PC-3 (cell line): Measurements from ENCODE around the gene TRIM38. TPM values are rescaled to one million over a fixed set of nuclear protein-coding genes. Genes with fewer than 3 reads are reported as not detected.

ENCODE experiments used
- ATAC-seq: fragments of 200-7000 bp; cut with Tn5 transposase; 2 replicates; pipeline ENCODE4 v1.9.1; 2020; ENCODE audit warnings: mild to moderate bottlenecking, moderate library complexity
- BruUV-seq: library from RNA; stranded (reverse); fragments of 400-500 nt; replicated peaks from 2 replicates; lab custom pipeline; 2021; lab: Mats Ljungman, UMichigan
- CTCF ChIA-PET: fragments of 300-600 bp; sonication (Branson Sonifier 250); formaldehyde crosslinking; loops from one replicate; lab custom pipeline; 2022; ENCODE audit warnings: antibody characterized with exemption; lab: Charles Lee
- POLR2A ChIA-PET: fragments of 300-600 bp; sonication (Branson Sonifier 250); formaldehyde crosslinking; loops from one replicate; lab custom pipeline; 2022; ENCODE audit warnings: antibody characterized with exemption; ENCODE audit not compliant: unreplicated experiment; lab: Charles Lee
- DNase-seq: peaks from one replicate; pipeline ENCODE4 v3.0.0-alpha.2; 2015
- H2AFZ ChIP-seq: fragments of 300-600 bp; sonication (generic); 2 replicates; pipeline ENCODE4 v1.6.0; 2016; ENCODE audit warnings: antibody characterized with exemption, low read length
- H3F3A ChIP-seq: fragments of 300-600 bp; sonication (generic); one replicate; pipeline ENCODE4 v1.6.0; 2017; ENCODE audit warnings: antibody characterized with exemption, low read length, control low read depth, mild to moderate bottlenecking; ENCODE audit not compliant: unreplicated experiment
- H3K27ac ChIP-seq: fragments of 300-600 bp; sonication (generic); 2 replicates; pipeline ENCODE4 v1.5.1; 2016; ENCODE audit warnings: mild to moderate bottlenecking, low read length
- H3K27me3 ChIP-seq: fragments of 300-600 bp; sonication (generic); 2 replicates; pipeline ENCODE4 v1.6.1; 2016; ENCODE audit warnings: low read length, mixed read lengths
- H3K36me3 ChIP-seq: fragments of 300-600 bp; sonication (generic); 2 replicates; pipeline ENCODE4 v1.6.1; 2016; ENCODE audit warnings: low read depth, mixed run types, low read length, mixed read lengths
- H3K4me1 ChIP-seq: fragments of 300-600 bp; sonication (generic); 2 replicates; pipeline ENCODE4 v1.5.1; 2016; ENCODE audit warnings: low read length; ENCODE audit not compliant: insufficient read depth
- H3K4me2 ChIP-seq: fragments of 300-600 bp; sonication (generic); 2 replicates; pipeline ENCODE4 v1.6.0; 2016; ENCODE audit warnings: low read length
- H3K4me3 ChIP-seq: fragments of 300-600 bp; sonication (generic); 2 replicates; pipeline ENCODE4 v1.5.1; 2016; ENCODE audit warnings: mild to moderate bottlenecking, low read length, mixed read lengths
- H3K79me2 ChIP-seq: fragments of 300-600 bp; sonication (generic); 2 replicates; pipeline ENCODE4 v1.6.1; 2017; ENCODE audit warnings: low read length, mixed read lengths
- H3K9ac ChIP-seq: fragments of 300-600 bp; sonication (generic); 2 replicates; pipeline ENCODE4 v1.6.0; 2016; ENCODE audit warnings: mild to moderate bottlenecking, low read length
- H3K9me2 ChIP-seq: fragments of 300-600 bp; sonication (generic); replicated peaks from 2 replicates; pipeline ENCODE4 v1.6.1; 2016; ENCODE audit warnings: mixed run types, low read length, mixed read lengths
- H3K9me3 ChIP-seq: fragments of 300-600 bp; sonication (generic); 2 replicates; pipeline ENCODE4 v1.6.1; 2016; ENCODE audit warnings: low read length, mixed read lengths
- H4K20me1 ChIP-seq: fragments of 300-600 bp; sonication (generic); 2 replicates; pipeline ENCODE4 v1.6.1; 2016; ENCODE audit warnings: low read length, mixed read lengths
- EZH2 ChIP-seq: fragments of 300-600 bp; sonication (generic); IDR thresholded peaks from one replicate; pipeline ENCODE4 v1.6.1; 2017; ENCODE audit warnings: antibody characterized with exemption, mild to moderate bottlenecking, low read length; ENCODE audit not compliant: unreplicated experiment
- EZH2phosphoT487 ChIP-seq: fragments of 300-600 bp; sonication (generic); IDR thresholded peaks from 2 replicates; pipeline ENCODE4 v1.6.1; 2018; ENCODE audit warnings: mild to moderate bottlenecking, antibody characterized with exemption, low read length, borderline replicate concordance
- intact Hi-C: fragments of 100-400 bp; cut with micrococcal nuclease; formaldehyde crosslinking; loops from 2 replicates; pipeline ENCODE4 v1.9.0; 2023
- total RNA-seq: library from RNA; depleted of rRNA; stranded (reverse); fragments of >200 nt; gene quantifications from 2 replicates; pipeline ENCODE4 v1.2.3, GENCODE V29; 2014
- TF ChIP-seq, protein P1 (sequence below): fragments of 300-600 bp; sonication (generic); conservative IDR thresholded peaks from 2 replicates; pipeline ENCODE4 v1.5.1; 2017; ENCODE audit warnings: antibody characterized with exemption, low read depth, mild to moderate bottlenecking, low read length

TRIM38 gene
- total RNA-seq, 1 experiment from 2014 or later, result 5.6 TPM

DNA sequence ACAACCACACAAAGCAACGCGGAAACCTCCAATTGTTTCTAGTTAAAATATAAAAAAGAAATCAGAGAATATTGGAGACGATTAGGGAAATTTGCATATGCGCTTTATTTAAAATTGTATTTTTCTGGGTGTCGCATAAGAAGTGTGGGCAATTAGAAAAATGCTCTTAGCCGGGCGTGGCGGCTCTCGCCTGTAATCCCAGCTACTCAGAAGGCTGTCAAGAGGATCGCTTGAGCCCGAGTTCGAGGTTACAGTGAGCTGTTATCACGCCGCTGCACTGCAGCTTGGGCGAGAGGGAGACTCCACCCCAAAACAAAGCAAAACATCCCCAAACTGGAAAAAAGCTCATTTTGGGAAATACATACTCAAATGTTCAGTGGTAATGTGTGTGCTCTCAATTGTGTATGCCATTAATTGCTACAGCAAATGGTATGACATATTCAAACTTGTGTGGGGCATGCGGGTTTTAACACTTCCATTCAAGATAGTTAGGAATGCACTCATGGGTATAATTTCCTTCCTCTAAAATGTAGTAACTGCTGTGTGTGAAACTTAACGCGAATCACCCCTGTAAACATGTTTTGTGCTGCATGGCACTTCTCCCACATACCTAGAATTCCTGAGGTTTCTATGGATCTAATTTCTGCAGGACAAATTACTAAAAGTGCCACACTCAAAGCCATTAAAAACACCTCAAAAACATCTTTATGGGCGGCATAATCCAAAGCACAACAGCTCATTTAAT, 69.9 kb downstream of the TRIM38 start:
- Histone ChIP-seq H3K9me3 (no peaks in the 10 kb centered on the region), H4K20me1 (no peaks in the 10 kb centered on the region; the same call in 1 of the 2 replicates), H3K36me3 (no peaks in the 10 kb centered on the region), H3K27ac (peak overlapping the region; percentile 82), H3K9me2 (no peaks in the 10 kb centered on the region), H3K4me3 (peak overlapping the region; percentile 83), H3F3A (no peaks in the 10 kb centered on the region), H3K27me3 (no peaks in the 10 kb centered on the region), H3K4me1 (peaks cover 38% of the 10 kb centered on the region), H3K4me2 (peak overlapping the region; percentile 94), H3K79me2 (no peaks in the 10 kb centered on the region; the same call in 1 of the 2 replicates), H3K9ac (peak overlapping the region; percentile 82), H2AFZ (peak overlapping the region; percentile 31)
- DNase-seq, result peak; percentile 52
- ChIA-PET CTCF (no interaction called here), POLR2A (interaction anchor here (0.6 to 3.9 kb wide), 12 partner anchors 11 to 1806 kb away, joined by 3 to 72 read pairs (median 5); a partner anchor contains a TSS)
- peak; percentile 5 for ATAC-seq
- no TSS peak for BruUV-seq
- TF ChIP-seq EZH2 (no peak), EZH2phosphoT487 (no peak)
- TF ChIP-seq, protein P1, sequence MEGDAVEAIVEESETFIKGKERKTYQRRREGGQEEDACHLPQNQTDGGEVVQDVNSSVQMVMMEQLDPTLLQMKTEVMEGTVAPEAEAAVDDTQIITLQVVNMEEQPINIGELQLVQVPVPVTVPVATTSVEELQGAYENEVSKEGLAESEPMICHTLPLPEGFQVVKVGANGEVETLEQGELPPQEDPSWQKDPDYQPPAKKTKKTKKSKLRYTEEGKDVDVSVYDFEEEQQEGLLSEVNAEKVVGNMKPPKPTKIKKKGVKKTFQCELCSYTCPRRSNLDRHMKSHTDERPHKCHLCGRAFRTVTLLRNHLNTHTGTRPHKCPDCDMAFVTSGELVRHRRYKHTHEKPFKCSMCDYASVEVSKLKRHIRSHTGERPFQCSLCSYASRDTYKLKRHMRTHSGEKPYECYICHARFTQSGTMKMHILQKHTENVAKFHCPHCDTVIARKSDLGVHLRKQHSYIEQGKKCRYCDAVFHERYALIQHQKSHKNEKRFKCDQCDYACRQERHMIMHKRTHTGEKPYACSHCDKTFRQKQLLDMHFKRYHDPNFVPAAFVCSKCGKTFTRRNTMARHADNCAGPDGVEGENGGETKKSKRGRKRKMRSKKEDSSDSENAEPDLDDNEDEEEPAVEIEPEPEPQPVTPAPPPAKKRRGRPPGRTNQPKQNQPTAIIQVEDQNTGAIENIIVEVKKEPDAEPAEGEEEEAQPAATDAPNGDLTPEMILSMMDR, result no peak
- intact Hi-C loops, result loop anchor here (1.0 to 5.0 kb wide), 8 partner anchors 11 to 1776 kb away; a partner anchor contains a TSS

DNA sequence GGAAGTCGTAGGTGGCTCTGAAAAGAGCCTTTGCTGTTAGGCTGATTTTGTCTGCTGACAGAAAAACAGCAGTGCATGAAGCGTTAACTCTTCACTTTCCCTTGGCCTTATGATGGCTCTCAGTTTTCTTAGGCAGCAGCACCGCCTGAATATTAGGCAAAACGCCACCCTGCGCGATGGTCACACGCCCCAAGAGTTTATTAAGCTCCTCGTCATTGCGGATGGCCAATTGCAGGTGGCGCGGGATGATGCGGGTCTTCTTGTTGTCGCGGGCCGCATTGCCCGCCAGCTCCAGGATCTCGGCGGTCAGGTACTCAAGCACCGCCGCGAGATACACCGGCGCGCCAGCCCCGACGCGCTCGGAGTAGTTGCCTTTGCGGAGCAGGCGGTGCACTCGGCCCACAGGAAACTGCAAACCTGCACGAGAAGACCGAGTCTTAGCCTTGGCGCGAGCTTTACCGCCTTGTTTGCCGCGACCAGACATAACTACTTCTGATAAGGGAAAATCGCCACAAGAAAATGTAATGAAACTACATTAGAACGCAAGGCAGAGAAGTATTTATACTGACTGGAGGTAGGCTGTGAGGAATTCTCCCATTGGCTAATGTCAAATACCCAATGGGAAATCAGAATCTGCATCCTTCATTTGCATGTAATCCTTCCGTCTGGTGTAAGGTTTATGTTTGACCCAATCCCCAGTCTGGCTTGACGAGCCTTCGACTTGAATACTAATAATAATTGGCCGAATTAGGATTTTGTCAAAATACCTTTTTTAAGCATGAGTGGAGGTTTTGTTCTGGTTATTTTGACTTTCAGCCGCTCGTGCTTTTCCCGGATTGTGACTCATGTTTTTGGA, 70.7 kb downstream of the TRIM38 start:
- DNase-seq (peak; percentile 97), ATAC-seq (peak; percentile 61)
- H3K4me2 ChIP-seq, result peak overlapping the region; percentile 94
- no peaks in the 10 kb centered on the region for H3K27me3 ChIP-seq
- H3K9ac ChIP-seq, result peak overlapping the region; percentile 82
- TF ChIP-seq, protein P1, result no peak
- TF ChIP-seq EZH2 (no peak), EZH2phosphoT487 (no peak)
- H3K79me2 ChIP-seq, result no peaks in the 10 kb centered on the region; the same call in 1 of the 2 replicates
- H3K4me3 ChIP-seq, result peak overlapping the region; percentile 83
- TSS peak; percentile 30 for BruUV-seq
- H3F3A ChIP-seq, result no peaks in the 10 kb centered on the region
- H3K9me3 ChIP-seq, result no peaks in the 10 kb centered on the region
- H3K36me3 ChIP-seq, result no peaks in the 10 kb centered on the region
- H3K9me2 ChIP-seq, result no peaks in the 10 kb centered on the region
- H3K27ac ChIP-seq, result peak overlapping the region; percentile 82
- POLR2A ChIA-PET, result interaction anchor here (0.6 to 3.9 kb wide), 7 partner anchors 10 to 203 kb away, joined by 3 to 72 read pairs (median 21); a partner anchor contains a TSS
- CTCF ChIA-PET, result no interaction called here
- intact Hi-C loops, result loop anchor here (1.0 to 5.0 kb wide), 7 partner anchors 10 to 1775 kb away; a partner anchor contains a TSS
- H2AFZ ChIP-seq, result peak overlapping the region; percentile 75
- no peaks in the 10 kb centered on the region; the same call in 1 of the 2 replicates for H4K20me1 ChIP-seq
- H3K4me1 ChIP-seq, result peaks cover 30% of the 10 kb centered on the region
